Psoas muscle (tissue), 8 donors: ENCODE data around the gene LHX8. TPM values are rescaled to one million over a fixed set of nuclear protein-coding genes. Genes with fewer than 3 reads are reported as not detected.
"Not testable (repeated sequence)": the region's sequence is repeated elsewhere in the genome, so short reads cannot be mapped to it uniquely, and the experiment has no call there.

Source experiments
- ATAC-seq, 4 donors: fragments of 200-7000 bp; cut with Tn5 transposase; one replicate each; pipeline ENCODE4 v1.9.1; 2020; ENCODE audit warnings: moderate library complexity in 3 of 4, mild to moderate bottlenecking in 2 of 4
- DNase-seq, 2 donors: peaks; one replicate each; pipeline ENCODE4 v3.0.0-alpha.2; 2020
- H3K27ac ChIP-seq: fragments of 200-600 bp; one replicate; pipeline ENCODE4 v1.8.0; 2022
- H3K27me3 ChIP-seq, 3 donors: fragments of 200-600 bp in 1 of 3; one replicate each; pipeline versions ENCODE4 v1.6.1 to v1.8.0; 2013 to 2022; ENCODE audit warnings: low read length in 2 of 3, mild to moderate bottlenecking in 2 of 3, moderate library complexity in 1 of 3; ENCODE audit not compliant: insufficient read depth in 3 of 3
- H3K36me3 ChIP-seq, 2 donors: fragments of 200-600 bp in 1 of 2; one replicate each; pipeline versions ENCODE4 v1.6.1 to v1.8.0; 2013 to 2022; ENCODE audit warnings: low read depth in 1 of 2, mild to moderate bottlenecking in 1 of 2, moderate library complexity in 1 of 2; ENCODE audit not compliant: insufficient read depth in 1 of 2
- H3K4me1 ChIP-seq: fragments of 200-600 bp; one replicate; pipeline ENCODE4 v1.8.0; 2022
- H3K4me3 ChIP-seq: fragments of 200-600 bp; one replicate; pipeline ENCODE4 v1.8.0; 2022; ENCODE audit warnings: mild to moderate bottlenecking
- H3K9me3 ChIP-seq: fragments of 200-600 bp; one replicate; pipeline ENCODE4 v1.8.0; 2022
- CTCF ChIP-seq: fragments of 200-600 bp; IDR thresholded peaks from one replicate; pipeline ENCODE4 v1.8.0; 2022; ENCODE audit warnings: antibody characterized with exemption
- WGBS, 3 donors: extraction: QIAGEN DNeasy Blood & Tissue Kit; methylation state at CpG; one replicate each; pipeline versions ENCODE4 v1.1.6 to v1.1.7; 2013; 5-methylcytosine and 5-hydroxymethylcytosine counted together
- intact Hi-C, 2 donors: fragments of 100-400 bp; cut with DNase I; formaldehyde crosslinking; loops; one replicate each; pipeline versions ENCODE4 v1.11.0 to v1.14.2; 2022
- polyA plus RNA-seq, 3 donors: library from polyadenylated mRNA; stranded (reverse); fragments of 200-250 nt; gene quantifications; one replicate each; pipeline ENCODE4 v1.2.3, GENCODE V29; 2013
- total RNA-seq, 4 donors: library from RNA; stranded (reverse); fragmentation: NEBNext Ultra II Directional in 2 of 4; extraction: Animal tissue kit (Norgen Biotek cat#: 25700) in 2 of 4; gene quantifications; one replicate each; pipeline versions ENCODE4 v1.2.1 to v1.2.4, GENCODE V29; 2021 to 2023
- donor health status: healthy with polysubstance abuse.
- donor health status: DM: no; HTN: no; CAD: no; lungs with moderate emphysema.
- donor health status: Bipolar disorder and iron deficiency.
- donor health status: healthy.
- donor health status: DM: yes; HTN: yes; CAD: no.
- donor health status: DM: no; HTN: no; CAD: no.
- donor health status: DM: no; HTN: no; CAD: no.
- donor health status: DM: yes; HTN: yes; CAD: no.

Gene LHX8
- total and polyA plus RNA-seq, 7 donors, result not detected

- Histone ChIP-seq H3K4me3 (no peak overlapping the region), H3K9me3 (peaks cover 6% of the 10 kb centered on the region), H3K27ac (no peak overlapping the region), H3K36me3 (no peaks in the 10 kb centered on the region), H3K27me3 (no peaks in the 10 kb centered on the region), H3K4me1 (no peaks in the 10 kb centered on the region)
- no peak for DNase-seq
- TF ChIP-seq CTCF, result no peak
- no peak for ATAC-seq
- WGBS, 3 donors, result 18 to 31% (median 23%) methylated on average over 1 of the region's 1 CpG
- intact Hi-C loops, result no loop called here
Observed at GRCh38 chr1:75097654-75098053, 36.5 kb upstream of the LHX8 start.

- no peak overlapping the region for H3K4me3 ChIP-seq
- H3K27me3 ChIP-seq, result no peaks in the 10 kb centered on the region
- TF ChIP-seq CTCF, result no peak
- WGBS, 3 donors, result 63 to 71% (median 69%) methylated on average over 2 of the region's 2 CpGs
- no peaks in the 10 kb centered on the region for H3K9me3 ChIP-seq
- no peak overlapping the region for H3K27ac ChIP-seq
- intact Hi-C loops, result no loop called here
- no peak for ATAC-seq
- H3K36me3 ChIP-seq, result no peaks in the 10 kb centered on the region
- H3K4me1 ChIP-seq, result no peaks in the 10 kb centered on the region
- no peak for DNase-seq
Observed at GRCh38 chr1:75099581-75099980, 34.6 kb upstream of the LHX8 start.

GRCh38 chr1:75100481-75101092 is 33.6 kb upstream of the LHX8 start:
- no peak for ATAC-seq
- Histone ChIP-seq H3K27me3 (no peaks in the 10 kb centered on the region), H3K36me3 (no peaks in the 10 kb centered on the region), H3K4me1 (no peaks in the 10 kb centered on the region), H3K9me3 (no peaks in the 10 kb centered on the region), H3K27ac (no peak overlapping the region), H3K4me3 (no peak overlapping the region)
- WGBS, 3 donors, result 42 to 49% (median 43%) methylated on average over 10 of the region's 10 CpGs
- no peak for DNase-seq
- intact Hi-C loops, result no loop called here
- TF ChIP-seq CTCF, result no peak

- H3K27me3 ChIP-seq, H3K9me3 ChIP-seq, ATAC-seq, DNase-seq, H3K36me3 ChIP-seq, H3K4me3 ChIP-seq, intact Hi-C loops, H3K4me1 ChIP-seq, H3K27ac ChIP-seq: not testable (repeated sequence)
- 88% methylated on average over 24 to 26 of the region's 26 CpGs for WGBS, 3 donors
Observed at GRCh38 chr1:75112362-75112951, 21.7 kb upstream of the LHX8 start.

GRCh38 chr1:75115654-75116053 is 18.5 kb upstream of the LHX8 start:
- no peak for DNase-seq
- TF ChIP-seq CTCF, result no peak
- no peaks in the 10 kb centered on the region for H3K36me3 ChIP-seq
- no peak overlapping the region for H3K27ac ChIP-seq
- H3K4me3 ChIP-seq, result no peak overlapping the region
- H3K9me3 ChIP-seq, result no peaks in the 10 kb centered on the region
- intact Hi-C loops, result no loop called here
- no peaks in the 10 kb centered on the region for H3K4me1 ChIP-seq
- H3K27me3 ChIP-seq, result no peaks in the 10 kb centered on the region
- ATAC-seq, result no peak
